Keratinocyte (primary cell): ENCODE data around the gene WDR41. TPM values are rescaled to one million over a fixed set of nuclear protein-coding genes. Genes with fewer than 3 reads are reported as not detected.

Experiments
- DNase-seq: peaks from one replicate; pipeline ENCODE4 v3.0.0-alpha.2; 2011; ENCODE audit warnings: low read depth, missing footprints, low spot score
- FAIRE-seq: peaks from 2 replicates; lab custom pipeline; 2011; peaks lifted over from hg19 to GRCh38; lab: Jason Lieb, UNC
- H2AFZ ChIP-seq: 2 replicates; pipeline ENCODE4 v1.6.0; 2012; ENCODE audit warnings: low read length, control low read depth, inconsistent platforms; ENCODE audit not compliant: control insufficient read depth
- H3K27ac ChIP-seq: 2 replicates; pipeline ENCODE4 v1.5.1; 2011; ENCODE audit warnings: low read length; ENCODE audit not compliant: control insufficient read depth, insufficient read depth
- H3K27me3 ChIP-seq: 3 replicates; pipeline ENCODE4 v1.6.0; 2011; ENCODE audit warnings: low read length; ENCODE audit not compliant: control insufficient read depth, insufficient read depth; ENCODE audit errors: extremely low read depth
- H3K36me3 ChIP-seq, 2 experiments: 2 replicates in 1 of 2; 3 replicates in 1 of 2; pipeline ENCODE4 v1.5.1; 2011; ENCODE audit warnings: low read length in 2 of 2, mild to moderate bottlenecking in 1 of 2; ENCODE audit not compliant: control insufficient read depth in 2 of 2, insufficient read depth in 2 of 2; ENCODE audit errors: extremely low read depth in 1 of 2
- H3K4me1 ChIP-seq: 3 replicates; pipeline ENCODE4 v1.5.1; 2011; ENCODE audit warnings: low read length; ENCODE audit not compliant: control insufficient read depth, insufficient read depth; ENCODE audit errors: extremely low read depth
- H3K4me2 ChIP-seq: 3 replicates; pipeline ENCODE4 v1.6.0; 2011; ENCODE audit warnings: low read depth, low read length; ENCODE audit not compliant: control insufficient read depth, insufficient read depth; ENCODE audit errors: extremely low read depth
- H3K4me3 ChIP-seq, 3 experiments: fragments of 200-600 bp in 1 of 3; sonication (generic) in 1 of 3; 2 replicates in 2 of 3; 3 replicates in 1 of 3; pipeline ENCODE4 v1.5.1; 2011 to 2016; ENCODE audit warnings: low read length in 3 of 3, mild to moderate bottlenecking in 3 of 3, control low read depth in 2 of 3, inconsistent platforms in 1 of 3, low read depth in 1 of 3, mixed read lengths in 1 of 3, mixed run types in 1 of 3, moderate library complexity in 1 of 3; ENCODE audit not compliant: control insufficient read depth in 2 of 3, insufficient read depth in 2 of 3; ENCODE audit errors: extremely low read depth in 1 of 3
- H3K79me2 ChIP-seq: 2 replicates; pipeline ENCODE4 v1.6.0; 2012; ENCODE audit warnings: low read length; ENCODE audit not compliant: control insufficient read depth, insufficient read depth
- H3K9ac ChIP-seq: 3 replicates; pipeline ENCODE4 v1.6.0; 2011; ENCODE audit warnings: low read length; ENCODE audit not compliant: control insufficient read depth, insufficient read depth; ENCODE audit errors: extremely low read depth
- H3K9me1 ChIP-seq: 3 replicates; pipeline ENCODE4 v1.6.0; 2011; ENCODE audit warnings: low read length; ENCODE audit not compliant: control insufficient read depth, insufficient read depth; ENCODE audit errors: extremely low read depth
- H3K9me3 ChIP-seq: 2 replicates; pipeline ENCODE4 v1.5.1; 2012; ENCODE audit warnings: low read depth, low read length; ENCODE audit not compliant: control insufficient read depth
- H4K20me1 ChIP-seq: 3 replicates; pipeline ENCODE4 v1.6.0; 2011; ENCODE audit warnings: low read length; ENCODE audit not compliant: control insufficient read depth, insufficient read depth; ENCODE audit errors: extremely low read depth
- EZH2 ChIP-seq: IDR thresholded peaks from one replicate; pipeline ENCODE4 v1.6.1; 2012; ENCODE audit warnings: inconsistent platforms, mild to moderate bottlenecking, low read length, moderate library complexity
- dilution Hi-C: fragments of 300-500 bp; cut with MboI; formaldehyde crosslinking; loops from one replicate; pipeline ENCODE4 v1.7.0; 2020; ENCODE audit warnings: low sequenced_read_pairs; ENCODE audit not compliant: extremely low pct_ligation_motif_present
- polyA plus RNA-seq, 5 experiments: library from polyadenylated mRNA; depleted of rRNA in 3 of 5; stranded (reverse) in 3 of 5; stranded (forward) in 1 of 5; unstranded in 1 of 5; fragments of >200 nt; gene quantifications; 1 replicate in 1 of 5; 2 replicates in 3 of 5; 3 replicates in 1 of 5; pipeline versions ENCODE4 v1.2.1 to v1.2.3, GENCODE V29; 2011 to 2012; ENCODE audit warnings: missing spikeins in 2 of 5, low read depth in 1 of 5, low replicate concordance in 1 of 5
- TF ChIP-seq, protein P1 (sequence below), 3 experiments: IDR thresholded peaks in 1 of 3; conservative IDR thresholded peaks in 1 of 3; optimal IDR thresholded peaks in 1 of 3; 2 replicates in 2 of 3; 3 replicates in 1 of 3; pipeline versions ENCODE3 to v1.5.1; 2011; ENCODE audit warnings: low read length in 3 of 3, mild to moderate bottlenecking in 3 of 3, moderate library complexity in 2 of 3, control low read depth in 1 of 3, inconsistent platforms in 1 of 3; ENCODE audit not compliant: insufficient read depth in 2 of 3; ENCODE audit errors: extremely low read depth in 1 of 3

Gene WDR41
- polyA plus RNA-seq, 1 donor (not counting 4 experiments of a cell fraction or from before 2014, with no cell fraction given): 60.7 TPM

DNA sequence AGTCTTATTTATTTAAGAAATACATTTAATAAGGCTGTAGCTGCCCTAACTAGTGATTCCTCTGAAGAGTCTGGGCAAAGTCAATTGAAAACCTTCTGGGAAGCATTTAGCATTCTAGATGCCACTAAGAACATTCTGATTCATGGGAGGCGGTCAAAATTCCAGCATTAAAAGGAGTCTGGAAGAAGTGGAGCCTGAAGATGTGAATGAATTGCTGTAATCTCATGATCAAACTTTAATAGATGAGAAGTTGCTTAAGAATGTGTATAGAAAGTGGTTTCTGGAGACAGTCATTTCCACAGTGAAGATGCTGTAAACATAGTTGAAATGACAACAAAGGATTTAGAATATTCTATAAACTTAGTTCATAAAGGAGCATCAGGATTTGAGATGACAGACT lies 61.4 kb downstream of the WDR41 start:
- no peak overlapping the region for H3K4me2 ChIP-seq
- no peaks in the 10 kb centered on the region for H3K9me1 ChIP-seq
- no peak overlapping the region for H2AFZ ChIP-seq
- no peaks in the 10 kb centered on the region for H3K27me3 ChIP-seq
- DNase-seq: no peak
- no peaks in the 10 kb centered on the region for H3K4me1 ChIP-seq
- TF ChIP-seq EZH2: no peak
- TF ChIP-seq, protein P1, sequence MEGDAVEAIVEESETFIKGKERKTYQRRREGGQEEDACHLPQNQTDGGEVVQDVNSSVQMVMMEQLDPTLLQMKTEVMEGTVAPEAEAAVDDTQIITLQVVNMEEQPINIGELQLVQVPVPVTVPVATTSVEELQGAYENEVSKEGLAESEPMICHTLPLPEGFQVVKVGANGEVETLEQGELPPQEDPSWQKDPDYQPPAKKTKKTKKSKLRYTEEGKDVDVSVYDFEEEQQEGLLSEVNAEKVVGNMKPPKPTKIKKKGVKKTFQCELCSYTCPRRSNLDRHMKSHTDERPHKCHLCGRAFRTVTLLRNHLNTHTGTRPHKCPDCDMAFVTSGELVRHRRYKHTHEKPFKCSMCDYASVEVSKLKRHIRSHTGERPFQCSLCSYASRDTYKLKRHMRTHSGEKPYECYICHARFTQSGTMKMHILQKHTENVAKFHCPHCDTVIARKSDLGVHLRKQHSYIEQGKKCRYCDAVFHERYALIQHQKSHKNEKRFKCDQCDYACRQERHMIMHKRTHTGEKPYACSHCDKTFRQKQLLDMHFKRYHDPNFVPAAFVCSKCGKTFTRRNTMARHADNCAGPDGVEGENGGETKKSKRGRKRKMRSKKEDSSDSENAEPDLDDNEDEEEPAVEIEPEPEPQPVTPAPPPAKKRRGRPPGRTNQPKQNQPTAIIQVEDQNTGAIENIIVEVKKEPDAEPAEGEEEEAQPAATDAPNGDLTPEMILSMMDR (optimal IDR thresholded peaks at IDR 0.05 in 1 of 3, IDR thresholded peaks at IDR 0.05 in 1 of 3, conservative IDR thresholded peaks at IDR 0.05 in 1 of 3; ENCODE audit: extremely low read depth in 1 of 3, insufficient read depth in 2 of 3, low read length in 3 of 3): no peak
- peaks cover 4 to 6% of the 10 kb centered on the region in 2 experiments for H3K36me3 ChIP-seq
- dilution Hi-C loops: no loop called here
- no peaks in the 10 kb centered on the region for H3K79me2 ChIP-seq
- no peak for FAIRE-seq
- H3K9ac ChIP-seq: no peak overlapping the region
- no peak overlapping the region for H3K4me3 ChIP-seq
- H3K27ac ChIP-seq: no peak overlapping the region
- H4K20me1 ChIP-seq: no peaks in the 10 kb centered on the region
- no peaks in the 10 kb centered on the region for H3K9me3 ChIP-seq

DNA sequence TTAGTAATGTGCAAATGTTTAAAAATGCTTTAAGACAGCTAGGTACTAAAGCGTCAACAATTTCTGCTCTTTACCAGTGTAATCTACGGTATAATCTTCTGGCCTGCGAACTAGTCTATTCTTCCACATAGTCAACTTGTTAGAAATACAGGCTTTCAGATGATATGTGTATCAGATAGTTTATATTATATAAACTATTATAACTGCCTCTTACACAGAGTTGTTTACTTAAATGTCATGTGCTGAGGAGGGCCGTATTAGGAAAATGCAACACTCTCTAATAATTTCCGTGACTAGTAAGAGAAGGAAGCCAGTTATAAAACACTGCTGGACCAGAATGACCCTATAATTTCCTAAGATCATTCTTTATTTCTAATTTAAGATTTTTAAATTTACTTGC lies 63.6 kb downstream of the WDR41 start:
- Histone ChIP-seq H3K4me3 (no peak overlapping the region), H3K9ac (no peak overlapping the region), H3K9me1 (no peaks in the 10 kb centered on the region), H3K9me3 (no peaks in the 10 kb centered on the region), H3K4me1 (no peaks in the 10 kb centered on the region), H3K27me3 (no peaks in the 10 kb centered on the region), H2AFZ (no peak overlapping the region), H3K4me2 (no peak overlapping the region), H3K36me3 (peaks cover 7 to 8% of the 10 kb centered on the region in 2 experiments), H3K79me2 (no peaks in the 10 kb centered on the region), H4K20me1 (no peaks in the 10 kb centered on the region), H3K27ac (no peak overlapping the region)
- DNase-seq (no peak), FAIRE-seq (no peak)
- TF ChIP-seq EZH2: no peak
- TF ChIP-seq, protein P1 (optimal IDR thresholded peaks at IDR 0.05 in 1 of 3, IDR thresholded peaks at IDR 0.05 in 1 of 3, conservative IDR thresholded peaks at IDR 0.05 in 1 of 3; ENCODE audit: extremely low read depth in 1 of 3, insufficient read depth in 2 of 3, low read length in 3 of 3): no peak
- dilution Hi-C loops: no loop called here
